Embryonic facial prominence (tissue), 1 donor: ENCODE results near the gene CCDC9B.

Source experiments
- DNase-seq: peaks from one replicate; pipeline ENCODE4 v3.0.0-alpha.2; 2016; ENCODE audit errors: extremely low spot score

Gene CCDC9B

GRCh38 chr15:40365624-40366456 is 25.1 kb upstream of the CCDC9B start:
- DNase-seq: no peak

GRCh38 chr15:40365016-40365415 is 24.3 kb upstream of the CCDC9B start:
- DNase-seq: no peak

GRCh38 chr15:40364251-40364650 is 23.5 kb upstream of the CCDC9B start:
- DNase-seq: no peak

- no peak for DNase-seq
These were observed 22.9 kb upstream of the CCDC9B start for GRCh38 chr15:40363611-40364010.

- no peak for DNase-seq
These were observed 20.9 kb upstream of the CCDC9B start for GRCh38 chr15:40361640-40362039.

GRCh38 chr15:40360015-40360414 is 19.3 kb upstream of the CCDC9B start:
- no peak for DNase-seq

- no peak for DNase-seq
These were observed 18.0 kb upstream of the CCDC9B start for GRCh38 chr15:40358471-40359353.

GRCh38 chr15:40357723-40358470 is 17.2 kb upstream of the CCDC9B start, which contains the start of gene DISP2:
TSS of gene DISP2 (plus strand) at chr15:40358219. CDS start at chr15:40358322, 103 bp downstream.
- peak; percentile 39 for DNase-seq

GRCh38 chr15:40357246-40357645 is 16.5 kb upstream of the CCDC9B start:
- DNase-seq: no peak

GRCh38 chr15:40355976-40356585 is 15.3 kb upstream of the CCDC9B start:
- DNase-seq: no peak

GRCh38 chr15:40354408-40355171 is 13.9 kb upstream of the CCDC9B start:
- DNase-seq: peak; percentile 27

- DNase-seq: no peak
These were observed 13.0 kb upstream of the CCDC9B start for GRCh38 chr15:40353697-40354096.

- DNase-seq: no peak
These were observed 11.7 kb upstream of the CCDC9B start for GRCh38 chr15:40352281-40352901.

- DNase-seq: no peak
These were observed 8.4 kb upstream of the CCDC9B start for GRCh38 chr15:40349163-40349562.

- no peak for DNase-seq
These were observed 7.7 kb upstream of the CCDC9B start for GRCh38 chr15:40348474-40348870.

GRCh38 chr15:40347559-40348473 is 7.1 kb upstream of the CCDC9B start:
- no peak for DNase-seq

- DNase-seq: no peak
These were observed 6.1 kb upstream of the CCDC9B start for GRCh38 chr15:40346579-40347558.
